ENCODE measurements around the gene MKRN1.

DNA sequence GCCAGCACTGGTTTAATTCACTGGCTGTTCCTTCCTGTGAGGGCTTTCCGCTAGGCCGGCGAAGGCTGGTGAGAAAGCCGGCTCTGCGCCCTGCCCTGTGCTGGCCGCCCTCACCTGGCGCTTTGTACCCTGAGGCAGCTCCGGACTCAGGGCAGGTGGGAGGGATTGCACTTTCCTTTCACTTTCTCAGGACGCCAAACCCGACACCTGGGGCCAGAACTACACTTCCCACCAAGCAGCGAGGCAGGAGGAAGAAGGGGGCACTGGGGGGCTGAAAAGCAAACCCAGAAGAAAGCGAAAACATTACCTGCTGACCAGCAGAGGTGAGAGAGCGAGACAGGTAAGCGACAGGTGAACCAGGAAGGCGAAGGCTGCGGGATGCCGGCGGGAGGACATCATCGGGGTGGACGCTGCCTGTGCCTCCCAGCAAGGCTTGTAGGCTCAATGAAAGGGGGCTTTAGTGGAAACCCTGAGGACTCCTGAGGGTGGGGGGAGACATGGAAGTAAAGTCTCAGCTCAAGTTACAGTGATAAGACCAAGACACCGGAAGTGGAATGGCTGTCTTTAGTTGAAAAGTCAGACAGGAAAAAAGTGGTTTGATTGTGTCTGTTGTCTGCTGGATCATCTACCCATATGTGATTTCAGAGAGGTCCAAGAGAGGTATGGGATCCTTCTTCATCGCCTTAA is 75.3 kb downstream of the MKRN1 start, which contains the start of gene RAB19:
- TF ChIP-seq POLR2AphosphoS5 (IDR thresholded peaks at IDR 0.05): no peak
- TF ChIP-seq EP300 (IDR thresholded peaks at IDR 0.05): no peak
- no peak for TF ChIP-seq POLR2A (IDR thresholded peaks at IDR 0.05)
- TF ChIP-seq, protein P1, sequence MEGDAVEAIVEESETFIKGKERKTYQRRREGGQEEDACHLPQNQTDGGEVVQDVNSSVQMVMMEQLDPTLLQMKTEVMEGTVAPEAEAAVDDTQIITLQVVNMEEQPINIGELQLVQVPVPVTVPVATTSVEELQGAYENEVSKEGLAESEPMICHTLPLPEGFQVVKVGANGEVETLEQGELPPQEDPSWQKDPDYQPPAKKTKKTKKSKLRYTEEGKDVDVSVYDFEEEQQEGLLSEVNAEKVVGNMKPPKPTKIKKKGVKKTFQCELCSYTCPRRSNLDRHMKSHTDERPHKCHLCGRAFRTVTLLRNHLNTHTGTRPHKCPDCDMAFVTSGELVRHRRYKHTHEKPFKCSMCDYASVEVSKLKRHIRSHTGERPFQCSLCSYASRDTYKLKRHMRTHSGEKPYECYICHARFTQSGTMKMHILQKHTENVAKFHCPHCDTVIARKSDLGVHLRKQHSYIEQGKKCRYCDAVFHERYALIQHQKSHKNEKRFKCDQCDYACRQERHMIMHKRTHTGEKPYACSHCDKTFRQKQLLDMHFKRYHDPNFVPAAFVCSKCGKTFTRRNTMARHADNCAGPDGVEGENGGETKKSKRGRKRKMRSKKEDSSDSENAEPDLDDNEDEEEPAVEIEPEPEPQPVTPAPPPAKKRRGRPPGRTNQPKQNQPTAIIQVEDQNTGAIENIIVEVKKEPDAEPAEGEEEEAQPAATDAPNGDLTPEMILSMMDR (IDR thresholded peaks at IDR 0.05): no peak
